ENCODE results near the gene S100G.
A peak's percentile ranks its signal among the peaks of the same experiment; 100 is the strongest.

S100G gene

DNA sequence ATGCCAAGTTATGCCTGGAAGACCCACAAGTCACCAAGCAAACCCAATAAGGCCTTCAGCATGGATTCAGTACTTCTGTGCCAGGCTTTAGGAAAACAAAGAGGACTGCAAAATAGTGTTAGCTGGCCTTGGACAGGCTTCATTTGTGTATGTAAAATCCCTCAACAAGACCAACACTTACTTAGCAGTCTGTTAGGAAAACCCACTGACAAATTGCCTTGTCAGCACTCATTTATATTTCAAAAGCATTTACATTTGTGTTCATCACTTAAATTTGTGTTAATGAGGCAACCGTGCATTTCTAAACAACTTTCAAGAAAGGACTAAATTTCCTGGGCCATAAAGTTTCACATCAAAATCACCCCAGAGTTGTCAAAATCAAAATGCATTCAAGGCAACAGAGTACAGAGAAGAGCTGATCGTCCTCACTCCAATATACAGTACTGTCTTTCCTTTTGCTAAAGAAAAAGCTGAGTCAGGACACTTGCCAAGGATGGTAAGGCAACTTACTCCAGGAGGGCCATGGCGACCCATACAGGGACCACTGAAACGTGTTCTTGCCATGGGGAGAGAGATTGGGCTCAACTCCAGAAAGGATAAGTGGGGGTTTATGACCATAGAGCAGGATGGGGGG is 1.6 kb downstream of the S100G start:
- DNase-seq: no peak

DNA sequence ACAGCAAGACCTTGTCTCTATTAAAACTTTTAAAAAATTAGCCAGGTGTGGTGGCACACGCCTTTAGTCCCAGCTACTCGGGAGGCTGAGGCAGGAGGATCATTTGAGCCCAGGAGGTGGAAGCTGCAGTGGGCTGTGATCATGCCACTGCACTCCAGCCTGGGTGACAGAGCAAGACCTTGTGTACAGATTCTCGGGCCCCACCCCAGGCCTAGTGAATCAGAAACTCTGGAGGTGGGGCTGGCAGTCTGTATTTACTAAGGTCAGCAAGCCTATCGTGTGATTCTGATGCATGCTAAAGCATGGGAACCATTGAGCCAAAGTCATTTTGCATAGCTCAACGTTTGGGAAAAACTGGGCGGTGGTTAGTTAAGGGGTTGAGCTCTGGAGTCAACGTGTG is 3.5 kb downstream of the S100G start:
- no peak for DNase-seq

GRCh38 chrX:16654093-16654492 is 4.1 kb downstream of the S100G start:
- no peak for DNase-seq

DNA sequence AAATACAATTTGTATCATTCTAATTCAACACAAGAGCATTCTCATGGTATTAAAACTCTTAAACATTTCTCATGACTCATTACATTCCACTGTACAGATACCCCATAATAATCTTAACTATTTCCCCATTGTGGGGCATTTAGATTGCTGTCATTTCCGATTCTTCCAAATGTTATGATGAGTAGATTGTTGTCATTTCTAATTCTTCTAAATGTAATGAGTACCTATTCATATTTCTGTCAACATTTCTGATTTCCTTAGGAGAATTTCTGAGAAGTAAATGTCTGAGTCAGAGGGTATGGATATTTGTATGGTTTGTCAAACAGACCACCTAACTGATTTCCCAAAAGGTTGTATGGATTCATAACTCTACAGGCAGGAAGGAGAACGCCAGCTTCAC is 8.3 kb downstream of the S100G start:
- no peak for DNase-seq

GRCh38 chrX:16659321-16659720 is 9.4 kb downstream of the S100G start:
- no peak for DNase-seq

DNA sequence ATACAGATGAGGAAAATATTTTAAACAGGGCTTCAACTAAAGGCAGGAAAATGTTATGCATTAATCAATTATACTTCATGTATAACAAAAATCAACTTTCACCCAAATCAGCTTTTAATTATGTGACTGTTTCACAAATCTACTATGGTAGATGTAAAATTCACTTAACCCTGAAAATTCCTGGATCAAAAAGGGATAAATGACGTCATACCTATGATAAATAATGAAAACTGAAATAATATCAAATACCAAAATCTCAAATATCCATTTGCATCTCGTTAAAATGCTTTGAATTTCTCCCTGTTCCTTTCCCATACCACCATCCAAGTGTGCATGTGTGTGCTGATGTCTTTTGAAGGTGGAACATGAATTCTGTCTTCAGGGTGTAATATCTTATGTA is 11.5 kb downstream of the S100G start:
- DNase-seq: no peak

- DNase-seq: no peak
These were observed 12.4 kb downstream of the S100G start for GRCh38 chrX:16662402-16662801.

GRCh38 chrX:16664074-16664473 is 14.1 kb downstream of the S100G start:
- no peak for DNase-seq

DNA sequence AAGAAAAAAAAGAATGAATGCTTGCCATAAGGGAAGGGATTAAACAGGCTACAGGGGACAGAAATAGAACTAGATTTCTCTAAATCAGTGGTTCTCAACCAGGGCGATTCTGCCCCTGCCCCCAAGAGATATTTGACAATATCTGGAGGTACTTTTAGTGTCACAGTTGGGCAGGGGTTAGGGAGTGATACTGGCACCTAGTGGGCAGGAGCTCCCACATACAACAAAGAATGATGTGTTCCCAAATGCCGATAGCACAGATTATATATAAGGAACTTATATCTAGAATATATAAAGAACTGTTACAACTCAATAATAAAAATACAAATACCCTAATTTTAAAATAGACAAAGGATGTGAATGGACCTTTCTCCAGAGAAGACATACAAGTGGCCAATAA is 14.7 kb downstream of the S100G start:
- DNase-seq: no peak

GRCh38 chrX:16665089-16665488 is 15.1 kb downstream of the S100G start:
- DNase-seq: no peak

- DNase-seq: no peak
These were observed 16.6 kb downstream of the S100G start for GRCh38 chrX:16666541-16666940.

DNA sequence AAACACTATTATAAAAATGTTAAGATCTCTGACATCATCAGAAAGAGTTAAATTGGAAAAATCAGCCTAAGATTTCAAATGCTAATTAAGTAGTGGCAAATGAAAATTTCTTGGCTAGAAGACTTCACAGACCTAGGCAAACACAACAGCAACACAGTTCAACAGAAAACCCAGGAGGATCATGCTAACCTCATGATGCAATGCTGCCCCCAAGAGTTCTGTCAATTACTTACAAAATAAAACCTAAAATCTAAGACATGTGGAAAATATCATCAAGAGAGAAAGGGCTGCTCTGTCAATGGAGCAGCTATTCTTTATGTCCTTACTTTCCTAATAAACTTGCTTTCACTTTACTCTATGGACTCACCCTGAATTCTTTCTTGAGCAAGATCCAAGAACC is 21.0 kb downstream of the S100G start:
- DNase-seq: no peak

GRCh38 chrX:16678689-16679088 is 28.7 kb downstream of the S100G start:
- DNase-seq: no peak

GRCh38 chrX:16683007-16683664 is 33.2 kb downstream of the S100G start:
- no peak for DNase-seq

DNA sequence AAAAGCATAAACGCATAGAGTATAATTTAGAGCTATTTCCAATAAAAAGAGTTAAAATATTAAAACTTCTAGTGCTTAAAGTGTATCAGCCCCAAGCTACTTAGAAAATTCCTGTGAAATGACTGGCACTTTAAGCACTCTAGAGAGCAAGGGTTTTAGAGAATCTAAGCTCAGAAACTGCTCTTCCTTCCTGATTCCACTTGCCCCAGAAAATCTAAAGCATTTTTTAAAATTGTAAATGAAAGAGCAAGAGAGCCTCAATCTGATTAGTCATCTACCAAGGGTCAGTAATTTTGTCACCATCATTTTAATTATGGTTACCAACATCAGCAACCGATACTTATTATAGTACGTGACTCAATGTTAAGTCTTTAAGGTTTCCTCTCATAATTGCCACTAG is 37.6 kb downstream of the S100G start:
- no peak for DNase-seq

GRCh38 chrX:16695079-16695676 is 45.2 kb downstream of the S100G start:
- peak; percentile 45 for DNase-seq

DNA sequence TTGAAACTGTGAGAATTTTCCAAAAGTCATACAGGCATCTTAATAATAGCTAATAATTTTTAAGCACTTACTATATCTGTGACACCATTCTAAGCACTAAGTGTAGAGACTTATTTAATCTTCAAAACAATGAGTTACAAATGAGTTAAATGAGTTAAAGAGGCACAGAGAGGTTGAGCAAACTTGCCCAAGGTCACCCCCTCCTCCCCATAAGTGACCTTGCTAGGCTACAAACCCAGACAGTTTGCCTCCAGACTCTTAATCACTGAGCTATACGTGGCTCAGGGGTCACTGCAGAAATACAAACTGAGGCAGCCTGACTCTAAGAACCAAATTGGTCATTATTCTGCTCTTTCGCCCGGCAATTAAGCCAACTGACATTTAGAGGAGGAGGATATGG is 47.0 kb downstream of the S100G start:
- no peak for DNase-seq

DNA sequence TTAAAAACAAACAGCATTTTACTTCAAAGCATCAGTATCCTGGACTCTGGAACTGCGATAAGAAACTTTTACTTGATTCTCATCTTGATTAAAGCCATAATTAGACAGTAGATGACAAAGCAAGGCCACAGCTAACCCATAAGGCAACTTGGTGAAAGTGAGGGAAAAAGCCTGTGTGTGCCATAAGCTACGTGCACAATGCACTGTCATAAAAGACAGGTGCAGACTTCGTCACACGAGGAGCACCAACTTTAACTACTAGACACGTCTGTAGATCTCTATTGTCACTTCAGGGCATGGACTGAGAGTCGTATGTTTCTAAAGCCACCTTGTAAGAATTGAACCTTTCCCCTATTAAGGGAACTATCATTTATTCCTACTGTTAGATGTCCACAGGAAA is 49.4 kb downstream of the S100G start:
- DNase-seq: no peak

DNA sequence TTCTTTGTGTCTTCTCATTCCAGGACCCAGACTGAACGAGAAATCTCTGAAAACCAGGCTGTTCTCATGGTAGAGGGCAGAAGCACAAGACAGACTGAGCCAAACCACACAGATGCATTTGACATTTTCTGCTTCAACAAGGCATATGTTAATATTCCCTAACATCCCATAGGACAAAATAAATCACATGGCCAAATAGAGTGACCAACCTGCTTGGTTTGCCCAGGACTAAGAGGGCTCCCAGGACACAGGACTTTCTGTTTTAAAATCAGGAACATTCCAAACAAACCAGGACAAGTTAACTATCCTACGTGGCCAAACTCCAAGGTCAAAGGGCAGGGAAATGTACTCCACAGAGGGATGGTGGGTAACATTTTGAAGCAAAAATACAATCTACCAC is 50.8 kb downstream of the S100G start:
- no peak for DNase-seq

GRCh38 chrX:16702700-16703599 is 53.0 kb downstream of the S100G start:
- no peak for DNase-seq

Data from CD4-positive, alpha-beta T cell treated with Interleukin-15 for 1 hour (primary cell).